GM12878 (cell line): ENCODE results near the gene SRD5A1. TPM values are rescaled to one million over a fixed set of nuclear protein-coding genes. Genes with fewer than 3 reads are reported as not detected.

Source experiments
- ASH2L ChIP-seq: fragments of 300-600, 200-600 bp; sonication (generic); IDR thresholded peaks from 2 replicates; pipeline ENCODE4 v1.6.1; 2017; ENCODE audit warnings: low read depth, mild to moderate bottlenecking, borderline replicate concordance
- ATF3 ChIP-seq: IDR thresholded peaks from 2 replicates; pipeline ENCODE4 v1.6.1; 2011; ENCODE audit warnings: low read depth, mild to moderate bottlenecking, low read length, moderate library complexity, borderline replicate concordance; ENCODE audit errors: extremely low read depth
- HDAC6 ChIP-seq: fragments of 200-600 bp; sonication (generic); IDR thresholded peaks from one replicate; pipeline ENCODE4 v1.8.0; 2017; ENCODE audit warnings: antibody characterized with exemption; ENCODE audit not compliant: unreplicated experiment
- STAT3 ChIP-seq: IDR thresholded peaks from 2 replicates; pipeline ENCODE4 v1.6.1; 2011; ENCODE audit warnings: low read depth, low read length, improper control_type of control experiment
- YBX1 ChIP-seq: fragments of 450-650 bp; IDR thresholded peaks from 2 replicates; pipeline ENCODE4 v1.6.1; 2016; ENCODE audit warnings: antibody characterized with exemption
- ZNF592 ChIP-seq: fragments of 450-650 bp; IDR thresholded peaks from 2 replicates; pipeline ENCODE4 v1.6.1; 2017; ENCODE audit warnings: mild to moderate bottlenecking, moderate library complexity
- polyA plus RNA-seq, 11 experiments: library from polyadenylated mRNA; depleted of rRNA in 4 of 11; unstranded in 6 of 11; stranded (reverse) in 5 of 11; fragments of >200 nt; fragmentation: Nextera tagmentation in 4 of 11; fragmentation: Illumina TruSeq in 1 of 11; extraction: Ambion mirVana in 4 of 11; extraction: Trizol in 1 of 11; gene quantifications; 1 replicate in 1 of 11; 2 replicates in 10 of 11; pipeline versions ENCODE4 v1.2.1 to v1.2.3, GENCODE V29; 2011 to 2016; ENCODE audit warnings: inconsistent platforms in 2 of 11, missing spikeins in 2 of 11, low read depth in 1 of 11
- total RNA-seq, 4 experiments: library from RNA; depleted of rRNA in 3 of 4; stranded (reverse); fragments of >200 nt in 3 of 4; fragmentation: Illumina TruSeq in 1 of 4; extraction: Trizol in 1 of 4; gene quantifications; 2 replicates each; pipeline versions ENCODE4 v1.2.1 to v1.2.3, GENCODE V29; 2013 to 2021
- TF ChIP-seq, protein P1 (sequence below): IDR thresholded peaks from 2 replicates; pipeline ENCODE4 v1.6.1; 2011; ENCODE audit warnings: mild to moderate bottlenecking, low read depth, low read length, moderate library complexity; ENCODE audit not compliant: insufficient replicate concordance
- TF ChIP-seq, protein P2 (sequence below): fragments of 450-650 bp; IDR thresholded peaks from 2 replicates; pipeline ENCODE4 v1.6.1; 2017; ENCODE audit warnings: borderline replicate concordance

Gene SRD5A1
- total and polyA plus RNA-seq, 10 of the 15 experiments (the other 5 are each of a cell fraction or from before 2014, with no cell fraction given) = 0.76 to 20.1 (median 12.3) TPM

GRCh38 chr5:6686501-6686900 is 53.3 kb downstream of the SRD5A1 start (continued):
- TF ChIP-seq, protein P1, sequence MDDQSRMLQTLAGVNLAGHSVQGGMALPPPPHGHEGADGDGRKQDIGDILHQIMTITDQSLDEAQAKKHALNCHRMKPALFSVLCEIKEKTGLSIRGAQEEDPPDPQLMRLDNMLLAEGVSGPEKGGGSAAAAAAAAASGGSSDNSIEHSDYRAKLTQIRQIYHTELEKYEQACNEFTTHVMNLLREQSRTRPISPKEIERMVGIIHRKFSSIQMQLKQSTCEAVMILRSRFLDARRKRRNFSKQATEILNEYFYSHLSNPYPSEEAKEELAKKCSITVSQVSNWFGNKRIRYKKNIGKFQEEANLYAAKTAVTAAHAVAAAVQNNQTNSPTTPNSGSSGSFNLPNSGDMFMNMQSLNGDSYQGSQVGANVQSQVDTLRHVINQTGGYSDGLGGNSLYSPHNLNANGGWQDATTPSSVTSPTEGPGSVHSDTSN = no peak
- TF ChIP-seq ATF3 (no peak), ASH2L (no peak), HDAC6 (no peak), STAT3 (no peak), YBX1 (no peak), ZNF592 (no peak)
- TF ChIP-seq, protein P2, sequence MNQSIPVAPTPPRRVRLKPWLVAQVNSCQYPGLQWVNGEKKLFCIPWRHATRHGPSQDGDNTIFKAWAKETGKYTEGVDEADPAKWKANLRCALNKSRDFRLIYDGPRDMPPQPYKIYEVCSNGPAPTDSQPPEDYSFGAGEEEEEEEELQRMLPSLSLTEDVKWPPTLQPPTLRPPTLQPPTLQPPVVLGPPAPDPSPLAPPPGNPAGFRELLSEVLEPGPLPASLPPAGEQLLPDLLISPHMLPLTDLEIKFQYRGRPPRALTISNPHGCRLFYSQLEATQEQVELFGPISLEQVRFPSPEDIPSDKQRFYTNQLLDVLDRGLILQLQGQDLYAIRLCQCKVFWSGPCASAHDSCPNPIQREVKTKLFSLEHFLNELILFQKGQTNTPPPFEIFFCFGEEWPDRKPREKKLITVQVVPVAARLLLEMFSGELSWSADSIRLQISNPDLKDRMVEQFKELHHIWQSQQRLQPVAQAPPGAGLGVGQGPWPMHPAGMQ = no peak
- TF ChIP-seq, all 136 proteins: peak for 0
